ENCODE measurements around the gene FOXO3. TPM values are rescaled to one million over a fixed set of nuclear protein-coding genes. Genes with fewer than 3 reads are reported as not detected.

The FOXO3 gene
- total RNA-seq, 1 experiment from 2014 or later = 22.1 TPM

DNA sequence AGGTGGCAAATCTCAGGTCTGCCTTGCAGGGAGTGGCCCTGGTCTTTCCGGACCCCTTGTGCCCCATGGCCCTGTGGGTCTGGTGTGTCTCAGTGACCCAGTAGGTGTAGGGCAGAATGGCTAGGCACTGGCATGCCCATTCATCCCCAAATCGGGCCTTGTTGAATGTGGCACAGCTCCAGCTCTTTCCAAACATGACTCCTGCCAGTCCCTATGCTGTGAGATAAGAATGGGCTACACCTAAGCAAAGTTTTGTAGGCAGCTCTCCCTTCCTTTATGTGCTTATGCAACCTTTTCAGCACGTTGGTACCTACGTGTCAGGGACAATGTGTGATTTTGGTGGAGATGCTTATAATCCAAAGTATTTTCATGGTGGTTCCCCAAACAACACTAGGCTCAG, 33.9 kb downstream of the FOXO3 start:
- H3K27ac ChIP-seq (ENCODE audit: insufficient read length, low read depth, low read length) = no peak overlapping the region
- no peak overlapping the region for H3K14ac ChIP-seq (ENCODE audit: insufficient read depth, low read length)
- H2BK5ac ChIP-seq (ENCODE audit: insufficient read length, low read length) = no peak overlapping the region
- no peak overlapping the region for H3K4ac ChIP-seq (ENCODE audit: low read depth, low read length)
- no peak overlapping the region for H3K4me2 ChIP-seq (ENCODE audit: insufficient read depth, insufficient read length, low read length)
- H2BK15ac ChIP-seq (ENCODE audit: low read depth, low read length) = no peak overlapping the region
- H3K9ac ChIP-seq (ENCODE audit: extremely low read depth, insufficient read length, low read length) = no peak overlapping the region
- no peaks in the 10 kb centered on the region for H3K79me1 ChIP-seq (ENCODE audit: insufficient read depth, low read depth, low read length, poor library complexity, severe bottlenecking)
- no peaks in the 10 kb centered on the region for H4K20me1 ChIP-seq (ENCODE audit: control insufficient read depth, insufficient read depth, insufficient read length)
- H4K8ac ChIP-seq (replicated peaks; ENCODE audit: insufficient read length, low read depth, low read length) = no peak overlapping the region
- H3K27ac Mint-ChIP-seq = peak overlapping the region in 1 of 3 experiments; percentile 55; a peak in 3 of 7 replicates
- H2AK5ac ChIP-seq (ENCODE audit: insufficient read length, low read length) = no peak overlapping the region
- H4K91ac ChIP-seq (ENCODE audit: insufficient read length, low read depth, low read length) = no peak overlapping the region
- no peaks in the 10 kb centered on the region for H3K9me3 ChIP-seq (ENCODE audit: control insufficient read depth, low read depth, low read length)
- TF ChIP-seq, protein P1, sequence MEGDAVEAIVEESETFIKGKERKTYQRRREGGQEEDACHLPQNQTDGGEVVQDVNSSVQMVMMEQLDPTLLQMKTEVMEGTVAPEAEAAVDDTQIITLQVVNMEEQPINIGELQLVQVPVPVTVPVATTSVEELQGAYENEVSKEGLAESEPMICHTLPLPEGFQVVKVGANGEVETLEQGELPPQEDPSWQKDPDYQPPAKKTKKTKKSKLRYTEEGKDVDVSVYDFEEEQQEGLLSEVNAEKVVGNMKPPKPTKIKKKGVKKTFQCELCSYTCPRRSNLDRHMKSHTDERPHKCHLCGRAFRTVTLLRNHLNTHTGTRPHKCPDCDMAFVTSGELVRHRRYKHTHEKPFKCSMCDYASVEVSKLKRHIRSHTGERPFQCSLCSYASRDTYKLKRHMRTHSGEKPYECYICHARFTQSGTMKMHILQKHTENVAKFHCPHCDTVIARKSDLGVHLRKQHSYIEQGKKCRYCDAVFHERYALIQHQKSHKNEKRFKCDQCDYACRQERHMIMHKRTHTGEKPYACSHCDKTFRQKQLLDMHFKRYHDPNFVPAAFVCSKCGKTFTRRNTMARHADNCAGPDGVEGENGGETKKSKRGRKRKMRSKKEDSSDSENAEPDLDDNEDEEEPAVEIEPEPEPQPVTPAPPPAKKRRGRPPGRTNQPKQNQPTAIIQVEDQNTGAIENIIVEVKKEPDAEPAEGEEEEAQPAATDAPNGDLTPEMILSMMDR (conservative IDR thresholded peaks at IDR 0.05) = no peak
- H2BK120ac ChIP-seq (ENCODE audit: low read depth, low read length, poor library complexity, severe bottlenecking) = no peak overlapping the region
- no peaks in the 10 kb centered on the region for H3K27me3 ChIP-seq (ENCODE audit: insufficient read depth, low read length)
- no CpG with 5 or more reads among the region's 4 CpGs for WGBS (ENCODE audit: extremely low coverage, insufficient read length, low lambda C conversion rate)
- H3K56ac ChIP-seq (ENCODE audit: insufficient read length, low read depth, low read length) = no peak overlapping the region
- peaks cover 32 to 38% of the 10 kb centered on the region in 2 experiments for H3K4me1 Mint-ChIP-seq
- no peak for DNase-seq
- no peak overlapping the region for H3K23ac ChIP-seq (ENCODE audit: insufficient read length, low read depth, low read length)
- no peaks in the 10 kb centered on the region; a peak in 1 of 7 replicates for H3K36me3 Mint-ChIP-seq (ENCODE audit: insufficient read depth in 1 of 3, low read depth in 3 of 3)
- no peak overlapping the region for H3K18ac ChIP-seq (ENCODE audit: insufficient read length, low read depth, low read length)
- H4K5ac ChIP-seq (ENCODE audit: insufficient read length, low read depth, low read length) = no peak overlapping the region
- H3K23me2 ChIP-seq (ENCODE audit: insufficient read length, low read depth, low read length, poor library complexity, severe bottlenecking) = no peaks in the 10 kb centered on the region
- H2BK20ac ChIP-seq (ENCODE audit: low read depth, low read length, poor library complexity, severe bottlenecking) = no peak overlapping the region
- peaks cover 7% of the 10 kb centered on the region; the same call in 1 of the 2 replicates for H3K4me1 ChIP-seq (ENCODE audit: insufficient read depth, low read length)
- no peak overlapping the region for H3T11ph ChIP-seq (ENCODE audit: low read length)
- H2BK12ac ChIP-seq (ENCODE audit: insufficient read length, low read depth, low read length) = no peak overlapping the region
- H3K9me3 Mint-ChIP-seq = no peaks in the 10 kb centered on the region
- H2AFZ ChIP-seq (ENCODE audit: low read length) = no peak overlapping the region
- no peaks in the 10 kb centered on the region for H3K27me3 Mint-ChIP-seq (ENCODE audit: low read depth)
- no peak overlapping the region for H3K4me3 Mint-ChIP-seq
- peaks cover 4% of the 10 kb centered on the region; the same call in 1 of the 2 replicates for H3K79me2 ChIP-seq (ENCODE audit: insufficient read depth, low read length)
